ENCODE data around the gene ZFR.

GRCh38 chr5:32432633-32433032, 11.9 kb downstream of the ZFR start:
- TF ChIP-seq CTCF (IDR thresholded peaks at IDR 0.05), result no peak
- TF ChIP-seq POLR2AphosphoS5 (IDR thresholded peaks at IDR 0.05), result no peak
